G401 (cell line): ENCODE results near the gene TET1. TPM values are rescaled to one million over a fixed set of nuclear protein-coding genes. Genes with fewer than 3 reads are reported as not detected.
"Not testable (repeated sequence)": the region's sequence is repeated elsewhere in the genome, so short reads cannot be mapped to it uniquely, and the experiment has no call there.

Experiments used
- DNase-seq: peaks from one replicate; pipeline ENCODE4 v3.0.0-alpha.2; 2015; ENCODE audit warnings: low spot score
- in situ Hi-C: cut with HindIII; loops from 2 replicates; pipeline ENCODE4 v1.10.0; 2016; ENCODE audit warnings: low sequenced_read_pairs, mixed read lengths
- total RNA-seq: library from RNA; depleted of rRNA; stranded (reverse); fragments of >200 nt; shearing (Covaris generic); gene quantifications from 2 replicates; pipeline ENCODE4 v1.2.3, GENCODE V29; 2014

The TET1 gene
- total RNA-seq, 1 experiment from 2014 or later: 6.7 TPM

GRCh38 chr10:68655620-68656126 is 95.5 kb downstream of the TET1 start:
- in situ Hi-C loops: no loop called here
- DNase-seq: no peak

GRCh38 chr10:68665841-68666240 is 105.7 kb downstream of the TET1 start:
- no peak for DNase-seq
- in situ Hi-C loops: no loop called here

GRCh38 chr10:68666280-68666760 is 106.2 kb downstream of the TET1 start:
- no peak for DNase-seq
- in situ Hi-C loops: no loop called here

GRCh38 chr10:68668231-68668630 is 108.1 kb downstream of the TET1 start:
- in situ Hi-C loops: no loop called here
- no peak for DNase-seq

- DNase-seq: no peak
- in situ Hi-C loops: no loop called here
Measured at GRCh38 chr10:68668972-68669371, 108.8 kb downstream of the TET1 start.

- DNase-seq: no peak
- in situ Hi-C loops: no loop called here
Measured at GRCh38 chr10:68684413-68684812, 124.3 kb downstream of the TET1 start.

GRCh38 chr10:68696018-68696417 is 135.9 kb downstream of the TET1 start:
- in situ Hi-C loops: no loop called here
- DNase-seq: no peak

DNA sequence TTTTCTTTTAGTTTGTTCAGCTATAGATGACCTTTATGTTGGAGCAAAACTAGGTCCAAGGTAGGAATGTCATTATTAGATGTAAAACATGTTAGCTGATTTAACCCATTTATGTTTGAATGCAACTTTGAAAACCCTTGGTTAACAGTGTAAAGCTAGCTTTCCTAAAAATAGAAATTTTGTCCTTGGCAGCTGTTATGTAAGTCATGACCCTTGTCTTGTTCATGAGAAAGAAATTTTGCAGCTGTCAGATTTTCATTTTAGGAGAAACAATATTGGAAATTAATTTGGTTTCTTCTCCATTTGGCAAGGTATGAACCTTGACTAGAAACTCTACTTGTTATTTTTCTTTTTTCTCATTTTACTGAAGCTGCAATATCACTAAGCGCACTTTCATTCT is 137.0 kb downstream of the TET1 start:
- no peak for DNase-seq
- in situ Hi-C loops: no loop called here

GRCh38 chr10:68700197-68700596 is 140.1 kb downstream of the TET1 start:
- no peak for DNase-seq
- in situ Hi-C loops: no loop called here

GRCh38 chr10:68705548-68705947 is 145.4 kb downstream of the TET1 start:
- in situ Hi-C loops: no loop called here

DNA sequence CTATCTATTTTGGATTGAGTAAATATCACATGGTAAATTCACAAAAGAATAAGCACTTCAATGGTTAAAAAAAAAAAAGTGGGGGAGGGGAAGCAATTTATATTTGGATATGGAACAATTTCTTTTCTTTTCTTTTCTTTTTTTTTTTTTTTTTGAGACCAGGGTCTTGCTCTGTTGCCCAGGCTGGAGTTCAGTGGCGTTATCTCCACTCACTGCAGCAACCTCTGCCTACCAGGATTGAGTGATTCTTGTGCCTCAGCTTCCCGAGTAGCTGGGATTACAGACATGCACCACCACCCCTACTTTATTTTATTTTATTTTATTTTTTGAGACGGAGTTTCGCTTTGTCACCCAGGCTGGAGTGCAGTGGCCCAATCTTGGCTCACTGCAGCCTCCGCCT is 148.8 kb downstream of the TET1 start:
- DNase-seq, in situ Hi-C loops: not testable (repeated sequence)

More at GRCh38 chr10:68705548-68705947, 145.4 kb downstream of the TET1 start:
- no peak for DNase-seq

DNA sequence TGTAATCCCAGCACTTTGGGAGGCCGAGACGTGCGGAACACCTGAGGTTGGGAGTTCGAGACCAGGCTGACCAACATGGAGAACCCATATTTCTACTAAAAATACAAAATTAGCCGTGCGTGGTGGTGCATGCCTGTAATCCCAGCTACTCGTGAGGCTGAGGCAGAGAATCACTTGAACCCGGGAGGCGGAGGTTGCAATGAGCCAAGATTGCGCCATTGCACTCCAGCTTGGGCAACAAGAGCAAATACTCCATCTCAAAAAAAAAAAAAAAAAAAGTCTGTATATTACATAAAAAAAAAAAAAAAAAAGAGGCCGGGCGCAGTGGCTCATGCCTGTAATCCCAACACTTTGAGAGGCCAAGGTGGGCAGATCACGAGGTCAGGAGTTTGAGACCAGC is 152.9 kb downstream of the TET1 start:
- in situ Hi-C loops, DNase-seq: not testable (repeated sequence)

DNA sequence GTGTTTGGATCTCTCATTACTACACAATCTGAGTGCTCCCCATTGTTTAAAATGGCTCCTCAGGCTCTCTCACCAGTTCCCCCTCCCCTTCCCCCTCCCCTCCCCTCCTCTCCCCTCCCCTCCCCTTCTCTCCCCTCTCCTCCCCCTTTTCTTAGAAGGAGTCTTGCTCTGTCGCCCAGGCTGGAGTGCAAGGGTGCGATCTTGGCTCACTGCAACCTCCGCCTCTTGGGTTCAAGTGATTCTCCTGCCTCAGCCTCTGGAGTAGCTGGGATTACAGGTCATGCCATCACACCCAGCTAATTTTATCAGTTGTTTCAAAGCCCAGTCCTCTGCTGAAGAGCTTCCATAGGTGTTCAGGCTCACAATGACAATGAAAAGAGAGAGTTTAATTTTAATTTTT is 157.3 kb downstream of the TET1 start:
- in situ Hi-C loops: no loop called here
- DNase-seq: no peak

DNA sequence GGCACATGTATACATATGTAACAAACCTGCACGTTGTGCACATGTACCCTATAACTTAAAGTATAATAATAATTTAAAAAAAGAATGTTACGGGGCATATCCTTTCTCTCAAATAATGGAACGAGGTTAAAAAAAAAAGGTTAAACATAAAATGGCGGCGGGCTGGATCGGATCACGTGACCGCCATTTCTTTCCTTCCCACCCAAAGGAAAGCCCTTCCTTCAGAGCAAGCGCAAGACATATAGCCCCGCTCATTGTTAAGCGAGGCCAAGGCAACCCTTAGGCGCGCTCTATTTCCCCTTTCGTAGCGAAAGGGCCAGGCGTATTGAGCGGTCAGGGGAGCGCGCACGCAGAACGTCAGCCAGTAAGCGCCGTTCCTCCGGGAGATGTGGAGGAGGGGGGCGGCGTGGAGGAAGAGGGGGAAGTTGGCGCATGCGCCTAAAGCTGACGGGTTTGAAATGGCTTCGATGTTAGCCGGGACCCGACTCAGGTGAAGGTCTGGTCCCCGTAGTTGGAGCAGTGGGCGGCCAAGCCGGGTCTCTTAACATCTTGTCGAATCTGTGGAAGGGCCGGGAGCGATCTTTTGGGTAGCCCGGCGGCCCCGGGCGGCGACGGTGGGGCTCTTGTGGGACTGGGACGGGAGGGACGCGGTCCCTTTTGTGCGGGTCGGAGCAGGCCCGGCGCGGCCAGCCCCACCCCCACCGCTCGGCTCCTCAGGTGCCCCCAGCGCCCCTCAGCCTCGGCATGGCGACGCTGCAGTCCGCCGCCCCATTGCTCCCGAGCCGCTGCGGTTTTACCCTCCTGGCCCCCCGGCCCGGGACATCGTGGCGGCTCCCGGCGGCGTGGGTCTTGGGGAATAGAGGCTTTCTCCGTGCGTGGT is 160.9 kb downstream of the TET1 start, which contains the start of gene CCAR1:
TSS of gene CCAR1 (plus strand) at position 447 of the 880 bp plus-strand sequence. CDS start 1,266 bp downstream, outside the sequence.
- peak; percentile 99 for DNase-seq
- in situ Hi-C loops: no loop called here

GRCh38 chr10:68721673-68722335 is 161.7 kb downstream of the TET1 start:
- peak; percentile 7 for DNase-seq
- in situ Hi-C loops: no loop called here

GRCh38 chr10:68725016-68725415 is 164.9 kb downstream of the TET1 start:
- in situ Hi-C loops: no loop called here
- DNase-seq: no peak

- in situ Hi-C loops: no loop called here
- DNase-seq: no peak
Measured at GRCh38 chr10:68727146-68727545, 167.0 kb downstream of the TET1 start.

- in situ Hi-C loops: no loop called here
- no peak for DNase-seq
Measured at GRCh38 chr10:68732651-68733050, 172.5 kb downstream of the TET1 start.

- no peak for DNase-seq
- in situ Hi-C loops: no loop called here
Measured at GRCh38 chr10:68734349-68734748, 174.2 kb downstream of the TET1 start.

GRCh38 chr10:68735119-68735518 is 175.0 kb downstream of the TET1 start:
- in situ Hi-C loops: no loop called here

More at GRCh38 chr10:68735119-68735518, 175.0 kb downstream of the TET1 start:
- DNase-seq: no peak
